Mucosa of rectum (tissue), 2 donors: ENCODE results near the gene ASMTL.
A peak's percentile ranks its signal among the peaks of the same experiment; 100 is the strongest.
"Not testable (repeated sequence)": the region's sequence is repeated elsewhere in the genome, so short reads cannot be mapped to it uniquely, and the experiment has no call there.

Source experiments
- H3K27ac ChIP-seq, 2 donors: one replicate each; pipeline ENCODE4 v1.7.0; 2013; ENCODE audit warnings: inconsistent platforms in 2 of 2, low read depth in 2 of 2, low read length in 2 of 2
- H3K27me3 ChIP-seq, 2 donors: one replicate each; pipeline ENCODE4 v1.7.0; 2013; ENCODE audit warnings: low read length in 2 of 2; ENCODE audit not compliant: control insufficient read depth in 2 of 2, insufficient read depth in 2 of 2
- H3K36me3 ChIP-seq, 2 donors: one replicate each; pipeline ENCODE4 v1.7.0; 2013; ENCODE audit warnings: low read length in 2 of 2; ENCODE audit not compliant: control insufficient read depth in 2 of 2, insufficient read depth in 2 of 2
- H3K4me1 ChIP-seq, 2 donors: one replicate each; pipeline ENCODE4 v1.7.0; 2013; ENCODE audit warnings: low read length in 2 of 2, mild to moderate bottlenecking in 1 of 2; ENCODE audit not compliant: control insufficient read depth in 2 of 2, insufficient read depth in 2 of 2
- H3K4me3 ChIP-seq, 2 donors: one replicate each; pipeline ENCODE4 v1.7.0; 2013; ENCODE audit warnings: low read length in 2 of 2
- H3K9ac ChIP-seq, 2 donors: one replicate each; pipeline ENCODE4 v1.7.0; 2013; ENCODE audit warnings: low read length in 2 of 2, low read depth in 1 of 2, mild to moderate bottlenecking in 1 of 2
- H3K9me3 ChIP-seq, 2 donors: one replicate each; pipeline ENCODE4 v1.7.0; 2013; ENCODE audit warnings: low read length in 2 of 2; ENCODE audit not compliant: control insufficient read depth in 2 of 2
- donor health status: healthy.
- donor health status: Normal muscosa, but diverticular disease.

Gene ASMTL

GRCh38 chrX:1490723-1491122 is 38.0 kb upstream of the ASMTL start:
- not testable (repeated sequence) for H3K27me3 ChIP-seq, H3K4me3 ChIP-seq, H3K4me1 ChIP-seq, H3K9me3 ChIP-seq, H3K36me3 ChIP-seq, H3K27ac ChIP-seq, H3K9ac ChIP-seq

DNA sequence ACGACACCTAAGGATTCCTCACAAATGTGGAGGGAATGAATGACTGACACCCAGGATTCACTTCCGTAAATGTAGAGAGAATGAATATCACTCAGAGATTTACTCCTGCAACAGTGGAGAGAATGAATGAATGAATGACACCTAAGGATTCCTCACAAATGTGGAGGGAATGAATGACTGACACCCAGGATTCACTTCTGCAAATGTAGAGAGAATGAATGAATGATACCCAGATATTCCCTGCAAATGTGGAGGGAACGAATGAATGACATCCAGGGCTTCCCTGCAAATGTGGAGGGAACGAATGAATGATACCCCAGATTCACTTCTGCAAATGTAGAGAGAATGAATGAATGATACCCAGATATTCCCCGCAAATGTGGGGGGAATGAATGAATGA is 36.6 kb upstream of the ASMTL start:
- H3K9me3 ChIP-seq, H3K27ac ChIP-seq, H3K9ac ChIP-seq, H3K36me3 ChIP-seq, H3K27me3 ChIP-seq, H3K4me3 ChIP-seq, H3K4me1 ChIP-seq: not testable (repeated sequence)

- Histone ChIP-seq H3K36me3 (no peaks in the 10 kb centered on the region), H3K4me3 (no peak overlapping the region), H3K9me3 (peaks cover 0 to 2% of the 10 kb centered on the region in 2 donors), H3K27me3 (no peaks in the 10 kb centered on the region), H3K9ac (no peak overlapping the region), H3K4me1 (no peaks in the 10 kb centered on the region), H3K27ac (no peak overlapping the region)
Observed at GRCh38 chrX:1488745-1489144, 36.0 kb upstream of the ASMTL start.

DNA sequence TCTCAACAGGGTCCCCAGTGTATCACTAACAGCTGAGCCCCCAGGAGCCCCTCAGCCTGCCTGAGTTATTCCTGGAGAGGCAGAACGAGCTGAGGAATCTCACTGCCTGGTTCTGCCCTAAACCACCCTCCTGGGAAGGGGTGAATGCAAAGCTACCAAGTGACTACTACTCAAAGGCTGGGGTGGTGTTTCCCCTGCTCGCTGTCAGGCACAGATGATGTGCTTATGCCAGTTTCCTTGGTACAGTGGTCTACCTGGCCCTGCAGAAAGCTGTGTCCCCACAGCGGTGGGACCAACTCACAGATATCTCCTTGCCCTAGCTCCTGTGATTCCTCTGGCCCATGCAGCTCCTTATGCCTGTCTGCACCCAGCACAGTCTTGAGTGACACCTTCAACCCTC is 35.4 kb upstream of the ASMTL start:
- Histone ChIP-seq H3K27ac (no peak overlapping the region), H3K9me3 (peaks cover 0 to 2% of the 10 kb centered on the region in 2 donors), H3K36me3 (no peaks in the 10 kb centered on the region), H3K9ac (no peak overlapping the region), H3K4me3 (no peak overlapping the region), H3K27me3 (no peaks in the 10 kb centered on the region), H3K4me1 (no peaks in the 10 kb centered on the region)

- Histone ChIP-seq H3K27ac (no peak overlapping the region), H3K27me3 (no peaks in the 10 kb centered on the region), H3K4me1 (no peaks in the 10 kb centered on the region), H3K9me3 (peaks cover 0 to 2% of the 10 kb centered on the region in 2 donors), H3K4me3 (no peak overlapping the region), H3K36me3 (no peaks in the 10 kb centered on the region), H3K9ac (no peak overlapping the region)
Observed at GRCh38 chrX:1487401-1487800, 34.7 kb upstream of the ASMTL start.

DNA sequence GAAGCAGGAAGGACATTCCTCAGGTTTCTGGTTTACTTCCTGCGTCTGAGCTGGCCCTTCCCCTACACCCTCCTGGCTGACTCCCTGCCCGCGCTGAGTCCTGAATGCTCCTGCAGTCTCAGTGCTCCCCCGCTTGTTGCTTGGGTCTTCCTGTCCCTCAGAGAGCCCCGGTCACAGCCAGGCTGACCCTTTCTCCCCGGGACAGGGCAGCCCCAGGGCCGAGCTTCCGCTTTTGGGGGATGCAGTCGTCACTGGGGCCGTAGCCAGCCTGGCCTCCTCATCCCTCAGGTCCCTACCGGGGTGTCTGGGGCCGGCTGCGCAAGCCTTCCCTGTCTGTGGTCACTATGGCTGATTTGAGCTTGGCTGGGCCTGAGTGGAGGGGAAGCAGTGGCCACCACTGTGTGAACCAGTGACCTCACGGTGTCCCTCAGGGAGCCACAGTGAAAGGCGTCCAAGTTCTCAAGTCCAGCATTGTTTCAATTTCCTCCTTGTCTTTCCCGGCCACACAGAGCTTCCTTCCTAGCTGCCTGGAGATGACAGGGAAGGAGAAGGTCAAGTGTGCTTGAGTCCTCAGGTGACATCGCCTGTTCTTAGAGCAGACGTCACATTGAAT is 34.1 kb upstream of the ASMTL start:
- H3K4me3 ChIP-seq: no peak overlapping the region
- no peaks in the 10 kb centered on the region for H3K4me1 ChIP-seq
- H3K9ac ChIP-seq: no peak overlapping the region
- H3K36me3 ChIP-seq: no peaks in the 10 kb centered on the region
- H3K27ac ChIP-seq: peak overlapping the region in 1 of 2 donors; percentile 22
- H3K27me3 ChIP-seq: no peaks in the 10 kb centered on the region
- peaks cover 0 to 2% of the 10 kb centered on the region in 2 donors for H3K9me3 ChIP-seq

DNA sequence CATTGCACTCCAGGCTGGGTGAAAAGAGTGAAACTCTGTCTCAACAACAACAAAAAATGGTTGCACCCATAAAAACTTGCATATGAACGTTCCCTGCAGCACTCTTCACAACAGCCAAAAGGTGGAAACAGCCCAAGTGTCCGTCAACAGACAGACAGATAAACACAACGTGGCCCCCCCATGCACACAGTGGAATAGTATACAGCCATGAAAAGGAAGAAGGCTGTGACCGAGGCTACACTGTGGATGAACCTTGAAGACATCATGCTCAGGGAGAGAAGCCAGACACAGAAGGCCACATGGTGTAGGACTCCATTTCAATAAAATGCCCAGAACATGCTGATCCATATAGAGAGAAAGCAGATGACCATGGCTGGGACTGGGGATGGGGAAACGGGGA is 33.5 kb upstream of the ASMTL start:
- Histone ChIP-seq H3K36me3 (no peaks in the 10 kb centered on the region), H3K9me3 (peaks cover 0 to 2% of the 10 kb centered on the region in 2 donors), H3K27me3 (no peaks in the 10 kb centered on the region), H3K27ac (no peak overlapping the region), H3K9ac (no peak overlapping the region), H3K4me3 (no peak overlapping the region), H3K4me1 (no peaks in the 10 kb centered on the region)

DNA sequence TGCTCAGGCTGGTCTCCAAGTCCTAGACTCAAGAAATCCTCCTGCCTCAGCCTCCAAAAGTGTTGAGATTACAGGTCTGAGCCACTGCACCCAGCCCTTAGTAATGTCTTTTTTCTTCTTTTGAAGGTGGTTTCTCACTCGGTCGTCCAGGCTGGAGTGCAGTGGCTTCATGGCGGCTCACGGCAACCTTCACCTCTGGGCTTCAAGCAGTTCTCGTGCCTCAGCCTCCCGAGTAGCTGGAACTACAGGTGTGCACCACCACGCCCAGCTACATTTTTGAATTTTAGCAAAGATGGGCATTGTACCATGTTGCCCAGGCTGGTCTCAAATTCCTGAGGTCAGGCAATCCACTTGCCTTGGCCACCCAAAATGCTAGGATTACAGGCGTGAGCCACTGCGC is 32.3 kb upstream of the ASMTL start:
- Histone ChIP-seq H3K36me3 (no peaks in the 10 kb centered on the region), H3K4me1 (no peaks in the 10 kb centered on the region), H3K27me3 (no peaks in the 10 kb centered on the region)

DNA sequence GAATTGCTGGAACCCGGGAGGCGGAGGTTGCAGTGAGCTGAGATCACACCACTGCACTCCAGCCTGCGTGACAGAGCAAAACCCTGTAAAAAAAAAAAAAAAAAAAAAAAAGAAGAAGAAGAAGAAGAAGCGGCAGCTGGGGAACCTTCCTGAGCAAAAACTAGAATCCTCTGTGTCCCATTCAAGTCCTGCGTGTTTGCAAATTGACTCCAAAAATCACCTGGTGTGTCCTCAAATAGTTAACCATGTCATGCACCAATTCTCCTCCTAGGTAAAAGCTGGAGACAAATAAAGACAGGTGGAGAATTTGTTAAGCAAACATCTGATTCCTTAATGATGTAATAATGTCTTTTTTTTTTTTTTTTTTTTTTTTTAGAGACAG is 31.9 kb upstream of the ASMTL start:
- peaks cover 0 to 2% of the 10 kb centered on the region in 2 donors for H3K9me3 ChIP-seq
- no peaks in the 10 kb centered on the region for H3K27me3 ChIP-seq
- H3K9ac ChIP-seq: no peak overlapping the region
- no peak overlapping the region for H3K27ac ChIP-seq
- H3K4me3 ChIP-seq: no peak overlapping the region
- H3K36me3 ChIP-seq: no peaks in the 10 kb centered on the region
- no peaks in the 10 kb centered on the region for H3K4me1 ChIP-seq

More for the DNA sequence above, 32.3 kb upstream of the ASMTL start:
- no peak overlapping the region for H3K4me3 ChIP-seq
- H3K9ac ChIP-seq: no peak overlapping the region
- no peak overlapping the region for H3K27ac ChIP-seq
- peaks cover 0 to 2% of the 10 kb centered on the region in 2 donors for H3K9me3 ChIP-seq

- Histone ChIP-seq H3K36me3 (no peaks in the 10 kb centered on the region), H3K4me3 (no peak overlapping the region), H3K9me3 (peaks cover 0 to 2% of the 10 kb centered on the region in 2 donors), H3K27ac (no peak overlapping the region), H3K9ac (no peak overlapping the region), H3K27me3 (no peaks in the 10 kb centered on the region), H3K4me1 (no peaks in the 10 kb centered on the region)
Observed at GRCh38 chrX:1483843-1484637, 31.3 kb upstream of the ASMTL start.
